H9 (cell line): ENCODE data around the gene TGM3. TPM values are rescaled to one million over a fixed set of nuclear protein-coding genes. Genes with fewer than 3 reads are reported as not detected.

Source experiments
- DNase-seq: peaks from one replicate; pipeline ENCODE4 v3.0.0-alpha.2; 2017
- H2AFZ ChIP-seq: one replicate; pipeline ENCODE4 v1.6.1; 2013; ENCODE audit warnings: mild to moderate bottlenecking, low read length, control low read depth, moderate library complexity
- H2AK5ac ChIP-seq: 2 replicates; pipeline ENCODE4 v1.6.1; 2013; ENCODE audit warnings: low read length, control low read depth, mixed read lengths; ENCODE audit not compliant: insufficient read length
- H2BK120ac ChIP-seq: one replicate; pipeline ENCODE4 v1.6.1; 2013; ENCODE audit warnings: low read depth, mild to moderate bottlenecking, low read length, control low read depth, inconsistent platforms; ENCODE audit not compliant: poor library complexity, severe bottlenecking
- H2BK12ac ChIP-seq: 2 replicates; pipeline ENCODE4 v1.6.1; 2013; ENCODE audit warnings: low read length, control low read depth, mixed read lengths, low read depth; ENCODE audit not compliant: insufficient read length
- H2BK15ac ChIP-seq: 2 replicates; pipeline ENCODE4 v1.6.1; 2013; ENCODE audit warnings: low read depth, low read length, control low read depth
- H2BK20ac ChIP-seq: one replicate; pipeline ENCODE4 v1.6.1; 2013; ENCODE audit warnings: low read depth, mild to moderate bottlenecking, low read length, control low read depth, inconsistent platforms; ENCODE audit not compliant: poor library complexity, severe bottlenecking
- H2BK5ac ChIP-seq: 2 replicates; pipeline ENCODE4 v1.6.1; 2013; ENCODE audit warnings: low read length, control low read depth, mixed read lengths; ENCODE audit not compliant: insufficient read length
- H3K14ac ChIP-seq: 2 replicates; pipeline ENCODE4 v1.6.1; 2013; ENCODE audit warnings: low read length, control low read depth; ENCODE audit not compliant: insufficient read depth
- H3K18ac ChIP-seq: 2 replicates; pipeline ENCODE4 v1.6.1; 2013; ENCODE audit warnings: low read depth, mild to moderate bottlenecking, mixed read lengths, low read length, control low read depth; ENCODE audit not compliant: insufficient read length
- H3K23ac ChIP-seq: 2 replicates; pipeline ENCODE4 v1.6.1; 2013; ENCODE audit warnings: low read length, control low read depth, mixed read lengths, low read depth; ENCODE audit not compliant: insufficient read length
- H3K23me2 ChIP-seq: 2 replicates; pipeline ENCODE4 v1.6.1; 2013; ENCODE audit warnings: low read depth, mild to moderate bottlenecking, mixed read lengths, low read length, control low read depth; ENCODE audit not compliant: insufficient read length, poor library complexity, severe bottlenecking
- H3K27ac ChIP-seq: 2 replicates; pipeline ENCODE4 v1.5.1; 2013; ENCODE audit warnings: low read length, control low read depth, mixed read lengths, low read depth; ENCODE audit not compliant: insufficient read length
- H3K27me3 ChIP-seq: 2 replicates; pipeline ENCODE4 v1.6.1; 2013; ENCODE audit warnings: low read length, control low read depth, inconsistent platforms; ENCODE audit not compliant: insufficient read depth
- H3K4ac ChIP-seq: 2 replicates; pipeline ENCODE4 v1.6.1; 2013; ENCODE audit warnings: low read depth, mild to moderate bottlenecking, control low read depth, inconsistent platforms, low read length, moderate library complexity
- H3K4me1 ChIP-seq: 2 replicates; pipeline ENCODE4 v1.6.1; 2013; ENCODE audit warnings: low read length, control low read depth, inconsistent platforms; ENCODE audit not compliant: insufficient read depth
- H3K4me2 ChIP-seq: 2 replicates; pipeline ENCODE4 v1.6.1; 2013; ENCODE audit warnings: low read length, control low read depth, mixed read lengths; ENCODE audit not compliant: insufficient read length, insufficient read depth
- H3K56ac ChIP-seq: 2 replicates; pipeline ENCODE4 v1.6.1; 2013; ENCODE audit warnings: low read depth, mild to moderate bottlenecking, mixed read lengths, low read length, control low read depth; ENCODE audit not compliant: insufficient read length
- H3K79me1 ChIP-seq: 2 replicates; pipeline ENCODE4 v1.6.1; 2013; ENCODE audit warnings: low read depth, mild to moderate bottlenecking, moderate library complexity, low read length, control low read depth, inconsistent platforms; ENCODE audit not compliant: insufficient read depth, poor library complexity, severe bottlenecking
- H3K79me2 ChIP-seq: 2 replicates; pipeline ENCODE4 v1.6.1; 2013; ENCODE audit warnings: low read length, control low read depth, inconsistent platforms; ENCODE audit not compliant: insufficient read depth
- H3K9ac ChIP-seq: 2 replicates; pipeline ENCODE4 v1.6.1; 2013; ENCODE audit warnings: low read length, control low read depth, mixed read lengths; ENCODE audit not compliant: insufficient read length; ENCODE audit errors: extremely low read depth
- H3K9me3 ChIP-seq: one replicate; pipeline ENCODE4 v1.6.1; 2013; ENCODE audit warnings: low read depth, low read length, inconsistent platforms; ENCODE audit not compliant: control insufficient read depth
- H3T11ph ChIP-seq: one replicate; pipeline ENCODE4 v1.6.1; 2013; ENCODE audit warnings: mild to moderate bottlenecking, low read length, control low read depth, inconsistent platforms
- H4K20me1 ChIP-seq: one replicate; pipeline ENCODE4 v1.6.1; 2013; ENCODE audit not compliant: control insufficient read depth, insufficient read length, insufficient read depth
- H4K5ac ChIP-seq: 2 replicates; pipeline ENCODE4 v1.6.1; 2013; ENCODE audit warnings: low read depth, mild to moderate bottlenecking, mixed read lengths, low read length, control low read depth; ENCODE audit not compliant: insufficient read length
- H4K8ac ChIP-seq: replicated peaks from 2 replicates; pipeline ENCODE4 v1.6.1; 2013; ENCODE audit warnings: low read length, control low read depth, mixed read lengths, low read depth; ENCODE audit not compliant: insufficient read length
- H4K91ac ChIP-seq: 2 replicates; pipeline ENCODE4 v1.6.1; 2013; ENCODE audit warnings: low read depth, mild to moderate bottlenecking, moderate library complexity, mixed read lengths, low read length, control low read depth; ENCODE audit not compliant: insufficient read length
- H3K27ac Mint-ChIP-seq, 3 experiments: 2 replicates in 2 of 3; 3 replicates in 1 of 3; pipeline ENCODE4 v1.8.0; 2020 to 2021; ENCODE audit warnings: mixed read lengths in 3 of 3, mild to moderate bottlenecking in 1 of 3, moderate library complexity in 1 of 3
- H3K27me3 Mint-ChIP-seq: 2 replicates; pipeline ENCODE4 v1.8.0; 2021; ENCODE audit warnings: low read depth, mild to moderate bottlenecking, moderate library complexity, mixed read lengths
- H3K36me3 Mint-ChIP-seq, 3 experiments: 2 replicates in 2 of 3; 3 replicates in 1 of 3; pipeline ENCODE4 v1.8.0; 2020 to 2021; ENCODE audit warnings: low read depth in 3 of 3, mixed read lengths in 3 of 3; ENCODE audit not compliant: insufficient read depth in 1 of 3
- H3K4me1 Mint-ChIP-seq, 2 experiments: 2 replicates each; pipeline ENCODE4 v1.8.0; 2020; ENCODE audit warnings: mixed read lengths in 2 of 2
- H3K4me3 Mint-ChIP-seq, 2 experiments: 2 replicates in 1 of 2; 3 replicates in 1 of 2; pipeline ENCODE4 v1.8.0; 2020 to 2021; ENCODE audit warnings: mild to moderate bottlenecking in 2 of 2, mixed read lengths in 2 of 2, moderate library complexity in 1 of 2
- H3K9me3 Mint-ChIP-seq, 2 experiments: 2 replicates in 1 of 2; 3 replicates in 1 of 2; pipeline ENCODE4 v1.8.0; 2020; ENCODE audit warnings: mild to moderate bottlenecking in 2 of 2, mixed read lengths in 2 of 2, moderate library complexity in 1 of 2
- total RNA-seq: library from RNA; stranded (reverse); gene quantifications from 2 replicates; pipeline ENCODE4 v1.2.1, GENCODE V29; 2021
- TF ChIP-seq, protein P1 (sequence below): fragments of 200-600 bp; sonication (generic); conservative IDR thresholded peaks from 3 replicates; pipeline ENCODE4 v1.8.0; 2021; ENCODE audit warnings: antibody characterized with exemption, mild to moderate bottlenecking

TGM3 gene
- total RNA-seq, 1 experiment from 2014 or later = not detected

DNA sequence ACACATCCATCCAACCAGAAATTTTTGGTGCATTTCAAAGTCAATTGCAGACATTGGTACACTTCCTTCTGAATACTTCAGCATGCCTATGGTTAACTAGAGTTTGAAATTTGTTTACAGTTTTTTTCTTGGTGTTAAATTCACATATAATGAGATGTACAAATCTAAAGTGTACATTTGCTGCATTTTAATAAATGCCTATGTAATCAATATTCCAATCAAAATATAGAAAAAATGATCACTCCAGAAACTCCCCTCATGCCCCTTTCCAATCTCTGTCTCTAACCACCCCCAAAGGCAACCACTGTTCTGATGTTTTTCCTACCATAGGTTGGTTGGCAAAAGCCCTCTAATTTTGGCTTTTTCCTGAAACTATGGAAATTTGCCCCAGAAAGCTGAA lies 77.3 kb downstream of the TGM3 start:
- Histone ChIP-seq H3K27ac (no peak overlapping the region), H3K14ac (no peak overlapping the region), H2BK5ac (no peak overlapping the region), H3K18ac (no peak overlapping the region), H3K23ac (no peak overlapping the region), H2BK20ac (no peak overlapping the region), H4K91ac (no peak overlapping the region), H3T11ph (no peak overlapping the region), H2AK5ac (no peak overlapping the region), H3K4me1 (no peaks in the 10 kb centered on the region), H3K56ac (no peak overlapping the region), H3K9me3 (no peaks in the 10 kb centered on the region), H3K79me1 (no peaks in the 10 kb centered on the region), H2BK120ac (no peak overlapping the region), H2BK15ac (no peak overlapping the region), H4K8ac (no peak overlapping the region), H3K79me2 (no peaks in the 10 kb centered on the region), H4K5ac (no peak overlapping the region), H3K4ac (no peak overlapping the region), H4K20me1 (no peaks in the 10 kb centered on the region), H3K4me2 (no peak overlapping the region), H2AFZ (no peak overlapping the region), H2BK12ac (no peak overlapping the region), H3K23me2 (no peaks in the 10 kb centered on the region), H3K27me3 (no peaks in the 10 kb centered on the region), H3K9ac (no peak overlapping the region)
- H3K9me3 Mint-ChIP-seq = no peaks in the 10 kb centered on the region; a peak in 1 of 5 replicates
- H3K27ac Mint-ChIP-seq = no peak overlapping the region
- peaks cover 7% of the 10 kb centered on the region for H3K27me3 Mint-ChIP-seq
- no peak overlapping the region for H3K4me3 Mint-ChIP-seq
- TF ChIP-seq, protein P1, sequence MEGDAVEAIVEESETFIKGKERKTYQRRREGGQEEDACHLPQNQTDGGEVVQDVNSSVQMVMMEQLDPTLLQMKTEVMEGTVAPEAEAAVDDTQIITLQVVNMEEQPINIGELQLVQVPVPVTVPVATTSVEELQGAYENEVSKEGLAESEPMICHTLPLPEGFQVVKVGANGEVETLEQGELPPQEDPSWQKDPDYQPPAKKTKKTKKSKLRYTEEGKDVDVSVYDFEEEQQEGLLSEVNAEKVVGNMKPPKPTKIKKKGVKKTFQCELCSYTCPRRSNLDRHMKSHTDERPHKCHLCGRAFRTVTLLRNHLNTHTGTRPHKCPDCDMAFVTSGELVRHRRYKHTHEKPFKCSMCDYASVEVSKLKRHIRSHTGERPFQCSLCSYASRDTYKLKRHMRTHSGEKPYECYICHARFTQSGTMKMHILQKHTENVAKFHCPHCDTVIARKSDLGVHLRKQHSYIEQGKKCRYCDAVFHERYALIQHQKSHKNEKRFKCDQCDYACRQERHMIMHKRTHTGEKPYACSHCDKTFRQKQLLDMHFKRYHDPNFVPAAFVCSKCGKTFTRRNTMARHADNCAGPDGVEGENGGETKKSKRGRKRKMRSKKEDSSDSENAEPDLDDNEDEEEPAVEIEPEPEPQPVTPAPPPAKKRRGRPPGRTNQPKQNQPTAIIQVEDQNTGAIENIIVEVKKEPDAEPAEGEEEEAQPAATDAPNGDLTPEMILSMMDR = no peak
- no peak for DNase-seq
- H3K36me3 Mint-ChIP-seq = no peaks in the 10 kb centered on the region
- no peaks in the 10 kb centered on the region for H3K4me1 Mint-ChIP-seq
